Activated T-cell treated with anti-CD3 and anti-CD28 coated beads for 24 hours (primary cell): ENCODE measurements around the gene TARS3.
"Not testable (repeated sequence)": the region's sequence is repeated elsewhere in the genome, so short reads cannot be mapped to it uniquely, and the experiment has no call there.

Experiments
- DNase-seq: peaks from one replicate; pipeline ENCODE4 v3.0.0-alpha.2; 2020; ENCODE audit warnings: low read depth

The TARS3 gene

GRCh38 chr15:101723874-101724674 lies at the start of gene TARS3:
TSS of gene TARS3 (minus strand) at chr15:101724473. CDS start at chr15:101724387, 86 bp downstream.
- DNase-seq: peak; percentile 93

- no peak for DNase-seq
These were observed 49.3 kb upstream of the TARS3 start for GRCh38 chr15:101773496-101774100.

GRCh38 chr15:101772921-101773320 lies 48.6 kb upstream of the TARS3 start:
- no peak for DNase-seq

- not testable (repeated sequence) for DNase-seq
These were observed 42.9 kb upstream of the TARS3 start for GRCh38 chr15:101767083-101767640.

- DNase-seq: no peak
These were observed 41.6 kb upstream of the TARS3 start for GRCh38 chr15:101765772-101766456.

- not testable (repeated sequence) for DNase-seq
These were observed 41.0 kb upstream of the TARS3 start for GRCh38 chr15:101765340-101765671.

GRCh38 chr15:101764669-101765339 lies 40.5 kb upstream of the TARS3 start:
- DNase-seq: not testable (repeated sequence)

GRCh38 chr15:101746716-101747082 lies 22.4 kb upstream of the TARS3 start:
- DNase-seq: not testable (repeated sequence)

- not testable (repeated sequence) for DNase-seq
These were observed 10.6 kb upstream of the TARS3 start for GRCh38 chr15:101734837-101735236.

GRCh38 chr15:101733545-101733944 lies 9.3 kb upstream of the TARS3 start:
- no peak for DNase-seq

- DNase-seq: no peak
These were observed 8.5 kb upstream of the TARS3 start for GRCh38 chr15:101732772-101733171.

GRCh38 chr15:101731746-101732145 lies 7.5 kb upstream of the TARS3 start:
- no peak for DNase-seq

- DNase-seq: no peak
These were observed 2.9 kb upstream of the TARS3 start for GRCh38 chr15:101727186-101727585.

- DNase-seq: no peak
These were observed 800 bp upstream of the TARS3 start for GRCh38 chr15:101725073-101725472.

- no peak for DNase-seq
These were observed 367 bp upstream of the TARS3 start for GRCh38 chr15:101724675-101725005.

- DNase-seq: peak; percentile 3
These were observed 951 bp downstream of the TARS3 start for GRCh38 chr15:101723171-101723873.

- DNase-seq: no peak
These were observed 5.4 kb downstream of the TARS3 start for GRCh38 chr15:101718896-101719295.

- no peak for DNase-seq
These were observed 12.2 kb downstream of the TARS3 start for GRCh38 chr15:101712078-101712477.

- DNase-seq: no peak
These were observed 13.5 kb downstream of the TARS3 start for GRCh38 chr15:101710806-101711205.

GRCh38 chr15:101709466-101709865 lies 14.8 kb downstream of the TARS3 start:
- no peak for DNase-seq

GRCh38 chr15:101707983-101708382 lies 16.3 kb downstream of the TARS3 start:
- no peak for DNase-seq

GRCh38 chr15:101702077-101702476 lies 22.2 kb downstream of the TARS3 start:
- DNase-seq: no peak
